Measurements from ENCODE around the gene PSMB7. TPM values are rescaled to one million over a fixed set of nuclear protein-coding genes. Genes with fewer than 3 reads are reported as not detected.

PSMB7 gene
- total and polyA plus RNA-seq, 4 donors: 86.1 to 194 (median 149) TPM

- no peak overlapping the region for H3K4me3 ChIP-seq
- H3K4me1 ChIP-seq (ENCODE audit: control insufficient read depth in 5 of 5, insufficient read depth in 5 of 5, low read length in 5 of 5): no peaks in the 10 kb centered on the region
- DNase-seq (no peak), ATAC-seq (ENCODE audit: insufficient read depth, low FRiP score) (no peak)
- 94% methylated on average over 25 of the region's 25 CpGs for WGBS, 2 donors
- no peak for TF ChIP-seq CTCF (IDR thresholded peaks at IDR 0.05; ENCODE audit: control extremely low read depth, extremely low read depth)
- H3K9me3 ChIP-seq (ENCODE audit: control insufficient read depth in 4 of 4, insufficient read depth in 3 of 4, low read length in 3 of 4): peaks cover 0 to 2% (median 0%) of the 10 kb centered on the region in 4 donors
- no peak overlapping the region for H3K9ac ChIP-seq (ENCODE audit: insufficient read depth in 1 of 2, low read length in 2 of 2)
- no peaks in the 10 kb centered on the region for H3K27me3 ChIP-seq (ENCODE audit: control insufficient read depth in 3 of 3, insufficient read depth in 3 of 3, low read length in 2 of 3)
- H3K27ac ChIP-seq (ENCODE audit: low read depth in 1 of 2, low read length in 1 of 2): no peak overlapping the region
- peaks cover 9 to 81% (median 49%) of the 10 kb centered on the region in 4 donors for H3K36me3 ChIP-seq (ENCODE audit: control insufficient read depth in 4 of 4, insufficient read depth in 4 of 4, low read length in 4 of 4)
Observed at GRCh38 chr9:124349675-124350493, 65.4 kb downstream of the PSMB7 start.

- H3K4me3 ChIP-seq: no peak overlapping the region
- H3K36me3 ChIP-seq (ENCODE audit: control insufficient read depth in 4 of 4, insufficient read depth in 4 of 4, low read length in 4 of 4): peaks cover 9 to 85% (median 47%) of the 10 kb centered on the region in 4 donors
- peaks cover 0 to 2% (median 0%) of the 10 kb centered on the region in 4 donors for H3K9me3 ChIP-seq (ENCODE audit: control insufficient read depth in 4 of 4, insufficient read depth in 3 of 4, low read length in 3 of 4)
- H3K9ac ChIP-seq (ENCODE audit: insufficient read depth in 1 of 2, low read length in 2 of 2): no peak overlapping the region
- 91 to 94% methylated on average over 8 of the region's 8 CpGs for WGBS, 2 donors
- no peaks in the 10 kb centered on the region for H3K27me3 ChIP-seq (ENCODE audit: control insufficient read depth in 3 of 3, insufficient read depth in 3 of 3, low read length in 2 of 3)
- no peak overlapping the region for H3K27ac ChIP-seq (ENCODE audit: low read depth in 1 of 2, low read length in 1 of 2)
- DNase-seq (no peak), ATAC-seq (ENCODE audit: insufficient read depth, low FRiP score) (no peak)
- no peaks in the 10 kb centered on the region for H3K4me1 ChIP-seq (ENCODE audit: control insufficient read depth in 5 of 5, insufficient read depth in 5 of 5, low read length in 5 of 5)
- no peak for TF ChIP-seq CTCF (IDR thresholded peaks at IDR 0.05; ENCODE audit: control extremely low read depth, extremely low read depth)
Observed at GRCh38 chr9:124349267-124349666, 66.0 kb downstream of the PSMB7 start.

- no peak for ATAC-seq (ENCODE audit: insufficient read depth, low FRiP score)
- peaks cover 9 to 86% (median 45%) of the 10 kb centered on the region in 4 donors for H3K36me3 ChIP-seq (ENCODE audit: control insufficient read depth in 4 of 4, insufficient read depth in 4 of 4, low read length in 4 of 4)
Observed at GRCh38 chr9:124348831-124349230, 66.4 kb downstream of the PSMB7 start.

More at GRCh38 chr9:124348831-124349230, 66.4 kb downstream of the PSMB7 start:
- peaks cover 0 to 3% (median 0%) of the 10 kb centered on the region in 5 donors for H3K4me1 ChIP-seq (ENCODE audit: control insufficient read depth in 5 of 5, insufficient read depth in 5 of 5, low read length in 5 of 5)
- 91 to 92% methylated on average over 12 of the region's 12 CpGs for WGBS, 2 donors
- no peak overlapping the region for H3K4me3 ChIP-seq
- peaks cover 0 to 2% (median 0%) of the 10 kb centered on the region in 4 donors for H3K9me3 ChIP-seq (ENCODE audit: control insufficient read depth in 4 of 4, insufficient read depth in 3 of 4, low read length in 3 of 4)
- H3K27ac ChIP-seq (ENCODE audit: low read depth in 1 of 2, low read length in 1 of 2): no peak overlapping the region
- no peak for DNase-seq
- no peaks in the 10 kb centered on the region for H3K27me3 ChIP-seq (ENCODE audit: control insufficient read depth in 3 of 3, insufficient read depth in 3 of 3, low read length in 2 of 3)
- no peak overlapping the region for H3K9ac ChIP-seq (ENCODE audit: insufficient read depth in 1 of 2, low read length in 2 of 2)
- TF ChIP-seq CTCF (IDR thresholded peaks at IDR 0.05; ENCODE audit: control extremely low read depth, extremely low read depth): no peak

Data from lung (tissue), 12 donors.